Neural progenitor cell (in vitro differentiated cells): ENCODE results near the gene RIPK4.

Experiments
- EZH2 ChIP-seq: fragments of 200-600 bp; sonication (generic); IDR thresholded peaks from 2 replicates; pipeline ENCODE4 v1.6.1; 2017; ENCODE audit warnings: antibody characterized with exemption, mild to moderate bottlenecking, moderate library complexity
- EZH2phosphoT487 ChIP-seq: fragments of 200-600 bp; sonication (generic); IDR thresholded peaks from 2 replicates; pipeline ENCODE4 v1.6.1; 2017; ENCODE audit warnings: antibody characterized with exemption
- TF ChIP-seq, protein P1 (sequence below): fragments of 200-600 bp; sonication (generic); IDR thresholded peaks from 2 replicates; pipeline ENCODE4 v1.5.1; 2017; ENCODE audit warnings: antibody characterized with exemption, mild to moderate bottlenecking

DNA sequence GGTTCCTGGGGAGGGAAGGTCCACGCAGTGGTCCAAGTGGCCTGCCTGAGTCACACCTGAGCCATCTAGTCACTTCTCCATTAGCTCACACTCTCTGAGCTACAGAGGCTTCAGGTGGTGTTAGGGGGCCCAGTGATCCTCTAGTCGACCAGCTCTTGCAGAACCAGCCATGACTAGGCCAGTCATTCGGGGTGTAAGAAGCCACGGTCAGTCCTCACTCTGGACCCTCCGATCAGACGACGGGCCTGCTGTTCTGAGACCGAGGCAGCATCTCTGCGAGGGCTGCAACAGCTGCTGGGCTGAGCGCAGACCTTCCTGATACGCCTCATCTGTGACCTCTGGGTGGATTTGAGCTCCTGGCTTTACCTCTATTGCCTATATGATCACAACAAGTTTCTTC, 68.8 kb downstream of the RIPK4 start:
- TF ChIP-seq, protein P1, sequence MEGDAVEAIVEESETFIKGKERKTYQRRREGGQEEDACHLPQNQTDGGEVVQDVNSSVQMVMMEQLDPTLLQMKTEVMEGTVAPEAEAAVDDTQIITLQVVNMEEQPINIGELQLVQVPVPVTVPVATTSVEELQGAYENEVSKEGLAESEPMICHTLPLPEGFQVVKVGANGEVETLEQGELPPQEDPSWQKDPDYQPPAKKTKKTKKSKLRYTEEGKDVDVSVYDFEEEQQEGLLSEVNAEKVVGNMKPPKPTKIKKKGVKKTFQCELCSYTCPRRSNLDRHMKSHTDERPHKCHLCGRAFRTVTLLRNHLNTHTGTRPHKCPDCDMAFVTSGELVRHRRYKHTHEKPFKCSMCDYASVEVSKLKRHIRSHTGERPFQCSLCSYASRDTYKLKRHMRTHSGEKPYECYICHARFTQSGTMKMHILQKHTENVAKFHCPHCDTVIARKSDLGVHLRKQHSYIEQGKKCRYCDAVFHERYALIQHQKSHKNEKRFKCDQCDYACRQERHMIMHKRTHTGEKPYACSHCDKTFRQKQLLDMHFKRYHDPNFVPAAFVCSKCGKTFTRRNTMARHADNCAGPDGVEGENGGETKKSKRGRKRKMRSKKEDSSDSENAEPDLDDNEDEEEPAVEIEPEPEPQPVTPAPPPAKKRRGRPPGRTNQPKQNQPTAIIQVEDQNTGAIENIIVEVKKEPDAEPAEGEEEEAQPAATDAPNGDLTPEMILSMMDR = no peak
- TF ChIP-seq EZH2phosphoT487 (no peak), EZH2 (no peak)
